ENCODE data around the gene CGN.

Gene CGN, protein sequence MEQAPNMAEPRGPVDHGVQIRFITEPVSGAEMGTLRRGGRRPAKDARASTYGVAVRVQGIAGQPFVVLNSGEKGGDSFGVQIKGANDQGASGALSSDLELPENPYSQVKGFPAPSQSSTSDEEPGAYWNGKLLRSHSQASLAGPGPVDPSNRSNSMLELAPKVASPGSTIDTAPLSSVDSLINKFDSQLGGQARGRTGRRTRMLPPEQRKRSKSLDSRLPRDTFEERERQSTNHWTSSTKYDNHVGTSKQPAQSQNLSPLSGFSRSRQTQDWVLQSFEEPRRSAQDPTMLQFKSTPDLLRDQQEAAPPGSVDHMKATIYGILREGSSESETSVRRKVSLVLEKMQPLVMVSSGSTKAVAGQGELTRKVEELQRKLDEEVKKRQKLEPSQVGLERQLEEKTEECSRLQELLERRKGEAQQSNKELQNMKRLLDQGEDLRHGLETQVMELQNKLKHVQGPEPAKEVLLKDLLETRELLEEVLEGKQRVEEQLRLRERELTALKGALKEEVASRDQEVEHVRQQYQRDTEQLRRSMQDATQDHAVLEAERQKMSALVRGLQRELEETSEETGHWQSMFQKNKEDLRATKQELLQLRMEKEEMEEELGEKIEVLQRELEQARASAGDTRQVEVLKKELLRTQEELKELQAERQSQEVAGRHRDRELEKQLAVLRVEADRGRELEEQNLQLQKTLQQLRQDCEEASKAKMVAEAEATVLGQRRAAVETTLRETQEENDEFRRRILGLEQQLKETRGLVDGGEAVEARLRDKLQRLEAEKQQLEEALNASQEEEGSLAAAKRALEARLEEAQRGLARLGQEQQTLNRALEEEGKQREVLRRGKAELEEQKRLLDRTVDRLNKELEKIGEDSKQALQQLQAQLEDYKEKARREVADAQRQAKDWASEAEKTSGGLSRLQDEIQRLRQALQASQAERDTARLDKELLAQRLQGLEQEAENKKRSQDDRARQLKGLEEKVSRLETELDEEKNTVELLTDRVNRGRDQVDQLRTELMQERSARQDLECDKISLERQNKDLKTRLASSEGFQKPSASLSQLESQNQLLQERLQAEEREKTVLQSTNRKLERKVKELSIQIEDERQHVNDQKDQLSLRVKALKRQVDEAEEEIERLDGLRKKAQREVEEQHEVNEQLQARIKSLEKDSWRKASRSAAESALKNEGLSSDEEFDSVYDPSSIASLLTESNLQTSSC

DNA sequence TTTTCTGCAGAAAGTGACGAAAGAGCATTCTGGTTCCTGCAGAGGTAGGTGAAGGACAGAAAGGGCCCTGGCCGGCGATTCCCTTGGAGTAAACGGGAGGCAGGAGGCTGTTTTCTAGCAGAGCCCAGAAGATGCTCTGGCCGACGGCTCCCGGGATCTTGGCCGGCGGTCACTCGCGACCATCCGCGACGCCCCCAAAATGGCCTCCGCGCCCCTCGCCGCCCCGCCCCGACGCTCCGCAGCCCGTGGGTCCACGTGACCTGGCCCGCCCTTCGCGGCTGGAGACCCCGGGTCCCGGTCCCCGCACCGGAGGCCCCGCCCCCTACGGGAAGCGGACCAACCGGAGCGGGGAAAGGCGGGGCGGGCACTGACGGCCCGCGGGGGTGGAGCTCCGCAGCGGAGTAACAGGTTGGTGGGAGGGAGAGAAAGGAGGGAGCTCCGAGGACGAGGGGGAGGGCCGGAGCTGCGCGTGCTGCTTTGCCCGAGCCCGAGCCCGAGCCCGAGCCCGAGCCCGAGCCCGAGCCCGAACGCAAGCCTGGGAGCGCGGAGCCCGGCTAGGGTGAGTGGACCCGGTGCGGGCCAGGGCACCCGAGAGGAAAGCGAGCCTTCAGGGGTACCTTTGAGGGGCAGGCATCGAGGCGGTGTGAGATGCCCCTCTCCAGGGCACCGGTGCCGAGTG, at the start of gene CGN:
TSS of gene CGN (plus strand) at position 431 of the 679 bp plus-strand sequence. CDS start 7,133 bp downstream, outside the sequence.
- Mint-ChIP-seq H3K9me3 (no peaks in the 10 kb centered on the region), H3K27ac (ENCODE audit: low read depth) (peak within 1 kb of the TSS; percentile 82), H3K4me3 (peak within 1 kb of the TSS; percentile 96), H3K36me3 (ENCODE audit: insufficient read depth) (peaks cover 3% of the 10 kb centered on the region), H3K4me1 (peaks cover 16% of the 10 kb centered on the region), H3K27me3 (no peaks in the 10 kb centered on the region)
- peak; percentile 59 to 66 for DNase-seq (ENCODE audit: low spot score in 2 of 2)
- ATAC-seq (replicated peaks; ENCODE audit: extremely low read depth, poor library complexity, severe bottlenecking): peak; percentile 91

DNA sequence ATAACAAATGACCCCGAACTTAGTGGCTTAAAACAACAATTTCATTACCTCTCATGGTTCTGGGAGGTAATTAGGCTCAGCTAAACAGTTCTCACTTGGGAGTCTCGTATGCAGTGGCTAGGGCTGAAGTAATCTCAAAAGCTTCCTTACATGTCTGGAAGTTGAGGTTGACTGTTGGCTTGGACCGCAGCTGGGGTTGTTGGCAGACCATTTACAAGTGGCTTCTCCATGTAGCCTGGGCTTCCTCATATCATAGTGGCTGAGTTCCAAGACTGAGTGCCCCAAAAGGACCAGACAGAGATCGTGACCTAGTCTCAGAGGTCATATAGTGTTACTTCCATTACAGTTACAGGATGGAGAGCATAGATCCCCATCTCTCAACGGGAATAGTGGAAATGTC, 49.5 kb upstream of the CGN start:
- Mint-ChIP-seq H3K4me1 (peaks cover 14% of the 10 kb centered on the region), H3K27me3 (peaks cover 36% of the 10 kb centered on the region), H3K27ac (ENCODE audit: low read depth) (no peak overlapping the region), H3K9me3 (no peaks in the 10 kb centered on the region), H3K4me3 (no peak overlapping the region), H3K36me3 (ENCODE audit: insufficient read depth) (peaks cover 12% of the 10 kb centered on the region)
- no peak for ATAC-seq (replicated peaks; ENCODE audit: extremely low read depth, poor library complexity, severe bottlenecking)
- DNase-seq (ENCODE audit: low spot score in 2 of 2): no peak

DNA sequence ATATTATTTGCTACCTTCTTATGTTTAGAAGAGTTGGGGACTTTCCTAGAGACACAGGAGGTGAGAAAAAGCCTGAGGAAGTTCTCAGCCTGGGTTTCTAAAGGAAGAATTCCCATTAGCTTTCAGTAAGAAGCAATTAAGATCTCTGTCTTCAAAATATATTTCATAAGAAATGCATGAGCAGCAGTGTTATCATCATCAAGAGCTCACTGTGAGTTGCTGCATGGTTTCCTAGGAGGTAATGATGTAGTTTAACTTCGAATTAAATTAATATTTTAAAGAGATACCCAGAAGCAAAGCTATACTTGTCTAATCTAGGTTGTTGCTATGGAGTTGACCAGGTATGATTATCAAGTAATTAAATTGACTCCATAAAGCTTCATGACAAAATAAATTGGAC, 46.2 kb upstream of the CGN start:
- H3K9me3 Mint-ChIP-seq: no peaks in the 10 kb centered on the region
- H3K36me3 Mint-ChIP-seq (ENCODE audit: insufficient read depth): peaks cover 5% of the 10 kb centered on the region
- peaks cover 44% of the 10 kb centered on the region for H3K27me3 Mint-ChIP-seq
- H3K4me3 Mint-ChIP-seq: no peak overlapping the region
- ATAC-seq (replicated peaks; ENCODE audit: extremely low read depth, poor library complexity, severe bottlenecking): no peak
- no peak overlapping the region for H3K27ac Mint-ChIP-seq (ENCODE audit: low read depth)
- no peaks in the 10 kb centered on the region for H3K4me1 Mint-ChIP-seq
- DNase-seq (ENCODE audit: low spot score in 2 of 2): no peak

DNA sequence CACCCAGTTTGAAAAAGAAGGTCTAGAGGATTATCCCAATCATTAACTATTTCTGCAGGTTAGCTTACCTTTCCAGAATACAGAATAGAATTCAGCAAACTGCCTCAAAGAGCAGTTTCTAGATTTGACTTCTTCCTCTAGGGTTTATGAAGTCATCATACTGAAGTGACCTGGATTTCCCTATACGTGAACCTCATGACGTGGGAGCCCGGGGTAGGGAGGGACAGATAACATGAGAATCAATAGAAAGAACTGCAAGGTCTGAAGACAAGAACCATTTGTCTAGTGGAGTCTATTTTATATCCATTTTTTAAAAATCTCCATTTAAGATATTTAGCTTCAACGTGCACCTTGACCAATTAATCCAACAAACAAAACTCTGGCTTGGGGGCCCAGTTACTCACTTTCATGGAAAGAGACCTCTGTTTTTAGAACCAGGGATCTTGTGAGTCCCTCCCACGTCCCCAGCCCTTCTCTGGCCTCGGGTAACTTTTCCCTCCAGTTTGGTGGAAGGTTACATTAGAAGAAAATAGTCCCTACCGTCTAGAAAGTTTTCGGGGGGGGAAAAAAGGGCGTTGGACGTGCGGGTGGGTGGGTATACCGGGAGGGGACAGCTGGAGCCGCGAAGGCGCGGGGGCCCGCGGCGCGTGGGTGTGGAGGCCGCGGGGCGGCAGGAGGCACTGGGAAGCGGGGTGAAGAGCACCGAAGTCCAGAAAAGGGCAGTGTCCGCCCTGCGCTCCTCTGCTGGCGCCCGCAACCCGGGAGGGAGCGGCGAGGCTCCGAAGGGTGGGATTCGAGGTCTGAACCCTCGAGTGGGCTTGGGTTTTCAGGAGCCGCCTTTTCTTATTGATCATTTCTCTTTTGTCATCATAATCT, 38.1 kb upstream of the CGN start:
- Mint-ChIP-seq H3K4me3 (peak overlapping the region; percentile 69), H3K36me3 (ENCODE audit: insufficient read depth) (peaks cover 1% of the 10 kb centered on the region), H3K27me3 (peaks cover 11% of the 10 kb centered on the region), H3K27ac (ENCODE audit: low read depth) (no peak overlapping the region), H3K9me3 (no peaks in the 10 kb centered on the region), H3K4me1 (peaks cover 6% of the 10 kb centered on the region)
- no peak for DNase-seq (ENCODE audit: low spot score in 2 of 2)
- ATAC-seq (replicated peaks; ENCODE audit: extremely low read depth, poor library complexity, severe bottlenecking): no peak

DNA sequence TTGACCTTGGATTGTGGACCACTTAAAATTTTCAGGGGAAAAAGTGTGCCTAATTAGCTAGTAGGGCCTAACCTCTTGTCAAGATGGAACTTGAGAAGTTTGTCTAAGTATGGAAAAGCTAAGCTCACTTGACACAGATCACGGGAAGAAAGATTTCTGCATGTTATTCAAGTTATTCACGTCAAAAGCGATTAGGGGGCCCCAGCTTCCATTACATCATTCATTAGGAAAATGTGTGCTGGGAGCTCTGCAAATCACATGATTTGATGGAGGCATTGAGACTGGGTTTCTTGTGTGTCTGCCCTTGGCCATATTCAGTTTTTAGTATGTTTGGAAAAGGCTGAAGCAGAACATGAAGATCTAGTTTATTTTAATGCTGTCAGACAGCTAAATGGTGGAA, 36.4 kb upstream of the CGN start:
- peaks cover 11% of the 10 kb centered on the region for H3K27me3 Mint-ChIP-seq
- peaks cover 6% of the 10 kb centered on the region for H3K4me1 Mint-ChIP-seq
- H3K36me3 Mint-ChIP-seq (ENCODE audit: insufficient read depth): no peaks in the 10 kb centered on the region
- no peak for ATAC-seq (replicated peaks; ENCODE audit: extremely low read depth, poor library complexity, severe bottlenecking)
- no peaks in the 10 kb centered on the region for H3K9me3 Mint-ChIP-seq
- H3K27ac Mint-ChIP-seq (ENCODE audit: low read depth): no peak overlapping the region
- no peak for DNase-seq (ENCODE audit: low spot score in 2 of 2)
- H3K4me3 Mint-ChIP-seq: no peak overlapping the region

DNA sequence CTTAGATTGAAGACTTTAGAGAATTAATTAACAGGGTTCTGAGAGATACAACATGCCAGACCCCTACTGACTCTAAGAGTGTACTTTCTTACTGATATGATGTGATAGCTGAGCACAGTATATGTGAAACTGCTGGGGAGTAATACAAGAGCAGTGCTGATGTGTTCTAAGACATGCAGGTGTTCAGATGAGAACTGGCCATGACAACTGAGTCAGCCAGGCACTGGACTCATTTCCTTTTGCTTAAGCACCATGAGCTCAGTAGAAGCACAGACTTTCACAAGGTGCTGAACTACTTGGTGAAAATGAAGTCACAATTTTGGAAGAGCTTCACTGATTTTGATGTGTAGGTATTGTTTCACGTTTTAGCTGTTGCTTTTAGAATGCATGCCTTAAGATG, 36.0 kb upstream of the CGN start:
- Mint-ChIP-seq H3K4me3 (no peak overlapping the region), H3K27ac (ENCODE audit: low read depth) (no peak overlapping the region), H3K9me3 (no peaks in the 10 kb centered on the region), H3K36me3 (ENCODE audit: insufficient read depth) (no peaks in the 10 kb centered on the region), H3K4me1 (peaks cover 6% of the 10 kb centered on the region), H3K27me3 (peaks cover 11% of the 10 kb centered on the region)
- no peak for DNase-seq (ENCODE audit: low spot score in 2 of 2)
- ATAC-seq (replicated peaks; ENCODE audit: extremely low read depth, poor library complexity, severe bottlenecking): no peak

DNA sequence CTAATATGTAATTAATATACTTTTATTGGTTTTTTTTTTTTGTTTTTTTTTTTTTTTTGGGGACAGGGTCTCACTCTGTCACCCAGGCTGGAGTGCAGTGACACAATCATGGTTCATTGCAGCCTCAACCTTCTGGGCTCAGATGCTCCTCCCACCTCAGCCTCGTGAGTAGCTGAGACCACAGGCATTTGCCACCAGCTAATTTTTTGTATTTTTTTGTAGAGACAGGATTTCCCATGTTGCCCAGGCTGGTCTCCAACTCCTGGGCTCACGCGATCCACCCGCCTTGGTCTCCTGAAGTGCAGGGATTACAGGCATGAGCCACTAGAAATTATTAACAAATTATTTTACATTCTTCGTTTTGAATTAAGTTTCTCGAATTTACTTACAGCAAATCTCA, 35.1 kb upstream of the CGN start:
- Mint-ChIP-seq H3K27me3 (peaks cover 11% of the 10 kb centered on the region), H3K27ac (ENCODE audit: low read depth) (no peak overlapping the region), H3K9me3 (no peaks in the 10 kb centered on the region), H3K4me3 (no peak overlapping the region), H3K36me3 (ENCODE audit: insufficient read depth) (no peaks in the 10 kb centered on the region), H3K4me1 (peaks cover 6% of the 10 kb centered on the region)
- DNase-seq (ENCODE audit: low spot score in 2 of 2): no peak
- ATAC-seq (replicated peaks; ENCODE audit: extremely low read depth, poor library complexity, severe bottlenecking): no peak

DNA sequence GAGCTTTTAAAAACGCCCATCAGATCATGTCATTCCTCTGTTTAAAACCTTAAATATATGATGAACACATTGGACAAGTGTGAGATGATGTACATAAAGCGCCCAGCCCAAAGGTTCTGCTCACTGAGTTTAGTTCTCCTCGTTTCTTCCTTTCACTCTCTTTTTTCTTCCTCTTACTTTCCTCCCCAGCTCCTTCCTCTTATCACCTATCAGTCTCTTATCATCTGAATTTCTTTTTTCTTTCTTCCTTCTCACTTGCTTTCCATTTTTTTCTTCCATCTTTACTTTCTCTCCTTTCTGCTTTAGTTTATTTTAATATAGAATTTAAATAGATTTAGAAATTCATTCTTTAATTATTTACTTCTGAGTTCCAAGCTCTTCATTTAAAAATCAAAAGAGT, 34.1 kb upstream of the CGN start:
- ATAC-seq (replicated peaks; ENCODE audit: extremely low read depth, poor library complexity, severe bottlenecking) (no peak), DNase-seq (ENCODE audit: low spot score in 2 of 2) (no peak)
- no peaks in the 10 kb centered on the region for H3K9me3 Mint-ChIP-seq
- no peak overlapping the region for H3K4me3 Mint-ChIP-seq
- H3K4me1 Mint-ChIP-seq: peaks cover 6% of the 10 kb centered on the region
- peaks cover 11% of the 10 kb centered on the region for H3K27me3 Mint-ChIP-seq
- H3K36me3 Mint-ChIP-seq (ENCODE audit: insufficient read depth): no peaks in the 10 kb centered on the region
- no peak overlapping the region for H3K27ac Mint-ChIP-seq (ENCODE audit: low read depth)

DNA sequence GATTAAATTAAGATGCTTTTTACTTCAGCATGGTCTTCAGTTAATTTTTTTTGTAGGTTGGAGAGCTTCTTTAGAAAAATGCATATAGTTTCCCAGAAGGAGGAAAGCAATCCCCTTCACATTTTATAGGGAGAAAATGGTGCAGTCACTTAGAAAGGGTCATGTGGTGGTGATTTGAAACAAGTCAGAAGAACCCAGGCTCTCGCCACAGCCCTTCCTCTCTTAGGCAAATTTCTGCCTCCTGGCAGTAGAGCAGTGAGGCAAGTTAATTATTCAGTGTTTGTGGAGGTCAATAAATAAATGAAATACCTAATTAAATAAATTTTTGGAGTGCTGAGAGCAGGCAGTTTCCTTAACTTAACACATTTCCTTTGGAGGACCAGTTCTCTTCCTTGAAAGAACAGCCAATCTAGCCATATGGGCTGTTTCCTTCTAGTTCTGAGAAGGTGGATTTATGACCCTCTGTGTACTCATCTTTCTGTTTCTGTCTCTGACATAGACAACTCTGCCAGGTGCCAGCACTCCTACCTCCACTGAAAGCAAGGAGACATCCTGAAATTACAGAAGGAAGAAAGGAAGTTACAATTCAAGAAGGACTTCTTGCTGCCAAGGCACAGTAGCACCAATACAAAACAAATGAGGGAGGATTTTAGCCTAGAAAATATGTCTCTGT, 32.9 kb upstream of the CGN start:
- H3K27me3 Mint-ChIP-seq: peaks cover 11% of the 10 kb centered on the region
- no peaks in the 10 kb centered on the region for H3K4me1 Mint-ChIP-seq
- H3K9me3 Mint-ChIP-seq: no peaks in the 10 kb centered on the region
- H3K4me3 Mint-ChIP-seq: no peak overlapping the region
- DNase-seq (ENCODE audit: low spot score in 2 of 2) (no peak), ATAC-seq (replicated peaks; ENCODE audit: extremely low read depth, poor library complexity, severe bottlenecking) (no peak)
- H3K36me3 Mint-ChIP-seq (ENCODE audit: insufficient read depth): no peaks in the 10 kb centered on the region
- H3K27ac Mint-ChIP-seq (ENCODE audit: low read depth): no peak overlapping the region

DNA sequence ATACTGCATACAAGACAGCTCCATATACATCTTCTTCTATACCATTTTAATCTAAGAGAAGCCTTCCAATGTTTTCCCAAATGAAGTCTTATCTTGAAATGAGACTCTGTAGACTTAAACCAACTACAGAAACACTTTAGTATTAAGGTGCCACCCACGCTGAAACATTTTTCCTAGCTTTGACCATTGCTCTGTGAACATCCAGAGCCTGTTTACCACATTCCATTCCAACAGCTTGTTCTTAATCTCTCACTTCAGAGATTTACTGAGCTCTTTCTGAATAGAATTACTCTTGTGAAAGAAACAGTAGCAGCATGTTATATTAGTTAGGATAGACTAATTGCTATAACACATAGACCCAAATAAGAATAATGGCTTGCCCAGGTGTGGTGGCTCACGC, 32.3 kb upstream of the CGN start:
- Mint-ChIP-seq H3K27me3 (peaks cover 11% of the 10 kb centered on the region), H3K9me3 (no peaks in the 10 kb centered on the region), H3K27ac (ENCODE audit: low read depth) (no peak overlapping the region), H3K36me3 (ENCODE audit: insufficient read depth) (no peaks in the 10 kb centered on the region), H3K4me3 (no peak overlapping the region), H3K4me1 (no peaks in the 10 kb centered on the region)
- DNase-seq (ENCODE audit: low spot score in 2 of 2) (no peak), ATAC-seq (replicated peaks; ENCODE audit: extremely low read depth, poor library complexity, severe bottlenecking) (no peak)

DNA sequence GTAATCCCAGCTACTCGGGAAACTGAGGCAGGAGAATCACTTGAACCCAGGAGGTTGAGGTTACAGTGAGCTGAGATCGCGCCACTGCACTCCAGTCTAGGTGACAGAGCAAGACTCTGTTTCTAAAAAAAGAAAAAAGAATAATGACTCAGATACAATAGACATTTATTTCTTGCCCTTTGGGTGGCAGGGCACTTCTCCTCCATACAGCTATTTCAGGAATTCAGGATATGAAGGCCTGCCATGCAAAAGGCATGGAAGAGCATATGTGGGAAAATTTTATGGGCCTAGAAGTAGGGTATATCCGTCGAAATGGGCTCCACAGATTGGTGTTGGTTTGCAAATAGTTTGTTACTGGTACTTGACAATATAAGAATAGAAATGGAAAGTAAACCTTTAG, 31.7 kb upstream of the CGN start:
- Mint-ChIP-seq H3K27me3 (peaks cover 11% of the 10 kb centered on the region), H3K36me3 (ENCODE audit: insufficient read depth) (no peaks in the 10 kb centered on the region), H3K4me1 (no peaks in the 10 kb centered on the region), H3K27ac (ENCODE audit: low read depth) (no peak overlapping the region), H3K4me3 (no peak overlapping the region), H3K9me3 (no peaks in the 10 kb centered on the region)
- DNase-seq (ENCODE audit: low spot score in 2 of 2): no peak
- ATAC-seq (replicated peaks; ENCODE audit: extremely low read depth, poor library complexity, severe bottlenecking): no peak
